ENCODE data around the gene PRSS21.

GRCh38 chr16:2825049-2825742 lies 8.2 kb downstream of the PRSS21 start:
- TF ChIP-seq RAD21 (IDR thresholded peaks at IDR 0.05; ENCODE audit: low read depth) (no peak), ZBTB7A (IDR thresholded peaks at IDR 0.05; ENCODE audit: low read depth) (no peak), MAX (IDR thresholded peaks at IDR 0.05) (no peak), REST (IDR thresholded peaks at IDR 0.05; ENCODE audit: low read depth) (no peak), EP300 (IDR thresholded peaks at IDR 0.05; ENCODE audit: borderline replicate concordance) (no peak), CEBPB (IDR thresholded peaks at IDR 0.05) (no peak), CREB1 (IDR thresholded peaks at IDR 0.05; ENCODE audit: low read depth) (no peak), TAF1 (IDR thresholded peaks at IDR 0.05; ENCODE audit: low read depth) (no peak), USF1 (IDR thresholded peaks at IDR 0.05) (no peak), YY1 (IDR thresholded peaks at IDR 0.05; ENCODE audit: low read depth) (no peak), FOXM1 (IDR thresholded peaks at IDR 0.05; ENCODE audit: borderline replicate concordance, low read depth) (no peak), TCF12 (IDR thresholded peaks at IDR 0.05; ENCODE audit: low read depth) (no peak), EGR1 (IDR thresholded peaks at IDR 0.05) (no peak), NFIC (IDR thresholded peaks at IDR 0.05) (no peak)
